Measurements from ENCODE around the gene BSX.

DNA sequence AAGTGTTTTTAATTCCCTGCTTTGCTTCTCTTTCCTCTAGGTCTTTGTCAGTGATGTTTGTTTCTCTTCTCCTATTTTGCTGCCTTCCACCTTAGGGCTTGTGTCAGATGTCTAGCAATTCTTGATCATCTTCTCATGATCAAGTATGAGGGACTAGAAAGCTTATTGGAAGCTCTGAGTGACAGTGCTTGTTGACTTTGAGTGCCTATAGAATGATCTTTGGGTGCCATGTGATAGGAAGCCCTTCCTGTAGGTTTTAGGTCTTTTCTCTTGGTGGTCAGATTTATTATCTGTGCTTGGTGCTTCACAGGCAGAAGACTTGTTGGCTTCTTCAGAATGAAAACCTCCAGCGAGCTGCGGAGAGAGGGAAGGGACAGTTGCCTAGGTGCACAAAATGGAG lies 43.1 kb downstream of the BSX start:
- TF ChIP-seq, protein P1, sequence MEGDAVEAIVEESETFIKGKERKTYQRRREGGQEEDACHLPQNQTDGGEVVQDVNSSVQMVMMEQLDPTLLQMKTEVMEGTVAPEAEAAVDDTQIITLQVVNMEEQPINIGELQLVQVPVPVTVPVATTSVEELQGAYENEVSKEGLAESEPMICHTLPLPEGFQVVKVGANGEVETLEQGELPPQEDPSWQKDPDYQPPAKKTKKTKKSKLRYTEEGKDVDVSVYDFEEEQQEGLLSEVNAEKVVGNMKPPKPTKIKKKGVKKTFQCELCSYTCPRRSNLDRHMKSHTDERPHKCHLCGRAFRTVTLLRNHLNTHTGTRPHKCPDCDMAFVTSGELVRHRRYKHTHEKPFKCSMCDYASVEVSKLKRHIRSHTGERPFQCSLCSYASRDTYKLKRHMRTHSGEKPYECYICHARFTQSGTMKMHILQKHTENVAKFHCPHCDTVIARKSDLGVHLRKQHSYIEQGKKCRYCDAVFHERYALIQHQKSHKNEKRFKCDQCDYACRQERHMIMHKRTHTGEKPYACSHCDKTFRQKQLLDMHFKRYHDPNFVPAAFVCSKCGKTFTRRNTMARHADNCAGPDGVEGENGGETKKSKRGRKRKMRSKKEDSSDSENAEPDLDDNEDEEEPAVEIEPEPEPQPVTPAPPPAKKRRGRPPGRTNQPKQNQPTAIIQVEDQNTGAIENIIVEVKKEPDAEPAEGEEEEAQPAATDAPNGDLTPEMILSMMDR (IDR thresholded peaks at IDR 0.05) = no peak
- TF ChIP-seq POLR2A (IDR thresholded peaks at IDR 0.05) = no peak

Data from vagina (tissue), 2 donors.